GM12892 (cell line): ENCODE measurements around the gene SMIM41.

Experiments used
- DNase-seq: peaks from one replicate; pipeline ENCODE4 v3.0.0; 2011; ENCODE audit not compliant: insufficient read length
- FAIRE-seq: peaks from 2 replicates; lab custom pipeline; 2011; peaks lifted over from hg19 to GRCh38; lab: Jason Lieb, UNC
- POLR2A ChIP-seq: IDR thresholded peaks from 2 replicates; pipeline ENCODE4 v1.6.1; 2011; ENCODE audit warnings: low read depth, low read length, control low read depth
- POLR2AphosphoS5 ChIP-seq: IDR thresholded peaks from 2 replicates; pipeline ENCODE4 v1.6.1; 2011; ENCODE audit warnings: low read depth, low read length, control low read depth
- TAF1 ChIP-seq: IDR thresholded peaks from 2 replicates; pipeline ENCODE4 v1.6.1; 2011; ENCODE audit warnings: low read depth, mild to moderate bottlenecking, control low read depth, low read length, borderline replicate concordance

Gene SMIM41

DNA sequence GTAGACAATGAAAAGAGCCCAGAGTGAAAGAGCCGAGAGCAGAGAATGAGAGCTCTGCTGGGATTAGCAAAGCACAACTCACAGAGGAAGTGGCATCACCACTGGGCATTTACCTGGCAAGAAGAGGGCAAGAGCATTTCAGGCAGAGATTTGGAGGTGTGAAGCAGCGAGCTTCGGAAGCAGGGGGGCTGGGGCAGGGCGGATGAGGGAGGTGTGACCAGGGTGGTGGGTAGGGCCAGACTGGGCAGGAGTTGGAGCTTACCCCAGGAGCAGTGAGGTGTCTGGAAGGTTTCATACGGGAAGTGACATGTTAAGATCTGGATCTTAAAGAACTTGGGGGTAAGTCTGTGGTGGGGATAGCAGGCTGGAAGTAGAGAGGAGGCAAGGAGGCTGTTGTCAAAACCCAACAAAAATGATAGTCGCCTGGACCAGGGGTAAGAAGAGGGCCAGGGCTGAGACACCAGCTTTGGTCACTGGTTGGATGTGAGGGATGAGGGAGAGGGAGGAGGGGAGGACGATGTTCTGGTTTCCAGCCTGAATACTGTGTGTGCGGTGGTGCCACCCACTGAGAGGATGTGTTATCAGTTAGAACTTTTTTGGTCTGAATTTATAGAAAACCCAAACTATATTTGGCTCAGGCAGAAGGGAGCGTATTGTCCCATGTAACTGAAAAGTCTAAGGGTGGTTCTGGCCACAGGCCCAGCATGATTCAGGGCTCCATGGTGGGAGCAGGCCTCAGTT lies 5.2 kb downstream of the SMIM41 start:
- DNase-seq (no peak), FAIRE-seq (no peak)
- TF ChIP-seq TAF1: no peak
- TF ChIP-seq POLR2AphosphoS5: no peak
- TF ChIP-seq POLR2A: no peak

GRCh38 chr12:52085682-52086180 lies 6.2 kb downstream of the SMIM41 start:
- DNase-seq: no peak
- FAIRE-seq: no peak
- no peak for TF ChIP-seq POLR2A
- no peak for TF ChIP-seq POLR2AphosphoS5
- TF ChIP-seq TAF1: no peak

DNA sequence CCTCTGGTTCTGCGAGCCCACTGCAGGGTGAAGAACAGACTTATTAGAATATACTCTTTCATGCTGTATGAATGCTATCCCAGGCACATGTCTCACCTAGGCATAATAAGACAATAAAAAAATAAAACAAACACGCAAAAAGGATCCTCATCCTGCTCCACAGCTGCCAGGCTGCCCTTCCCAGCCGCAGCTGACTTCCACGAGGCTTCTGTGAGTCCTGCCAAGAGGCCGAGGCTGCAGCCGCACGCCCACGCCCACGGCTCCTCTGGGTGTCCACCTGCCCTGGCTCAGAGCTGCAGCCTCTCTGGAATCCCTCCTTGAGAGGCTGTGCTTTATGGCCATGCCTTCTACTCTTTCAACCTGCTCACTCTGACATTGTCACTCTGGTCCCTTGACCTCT lies 6.9 kb downstream of the SMIM41 start:
- no peak for FAIRE-seq

GRCh38 chr12:52086944-52087835 lies 7.7 kb downstream of the SMIM41 start:
- DNase-seq (no peak), FAIRE-seq (no peak)
- TF ChIP-seq TAF1 (no peak), POLR2AphosphoS5 (no peak), POLR2A (no peak)

More for the DNA sequence above, 6.9 kb downstream of the SMIM41 start:
- DNase-seq: no peak
- TF ChIP-seq POLR2AphosphoS5: no peak
- TF ChIP-seq POLR2A: no peak
- TF ChIP-seq TAF1: no peak

DNA sequence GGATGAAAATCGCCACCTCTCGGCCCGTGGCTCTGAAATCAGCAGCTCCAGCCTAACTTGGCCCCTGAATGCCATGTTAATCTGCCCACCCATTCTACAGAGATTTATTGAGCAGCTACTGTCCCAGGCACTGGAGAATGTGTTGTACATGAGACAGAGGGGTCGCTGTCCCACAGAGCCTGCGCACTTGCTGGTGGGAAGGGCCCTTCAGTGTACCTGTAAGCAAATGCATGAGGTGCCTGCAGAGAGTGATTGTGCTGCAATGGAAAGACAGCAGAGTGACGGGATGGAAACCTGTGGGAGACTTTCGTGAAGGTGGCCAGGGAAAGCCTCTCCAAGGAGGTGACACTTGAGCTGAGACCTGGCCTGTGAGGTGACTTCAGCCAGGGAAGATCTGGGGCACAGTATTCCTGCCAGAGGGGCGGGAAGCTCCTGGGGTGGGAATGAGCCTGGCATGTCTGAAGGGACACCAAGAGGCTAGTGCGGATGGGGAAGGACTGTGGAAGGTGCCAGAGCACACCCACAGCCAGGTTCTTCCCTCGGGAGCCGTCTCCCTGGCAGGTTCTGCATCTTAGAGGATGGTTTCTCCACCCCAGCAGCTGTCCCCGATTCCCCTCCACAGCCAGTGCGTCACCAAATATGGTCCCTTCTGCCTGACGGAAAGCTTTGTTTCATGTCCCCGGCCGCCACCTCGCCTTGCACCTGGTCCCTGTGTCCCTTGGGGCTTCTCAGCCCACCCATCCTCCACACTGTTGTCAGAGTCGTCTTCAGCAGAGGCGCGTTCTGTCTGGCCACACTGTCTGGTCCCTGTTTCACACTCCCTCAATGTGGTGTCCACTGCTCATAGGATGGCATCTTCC lies 8.7 kb downstream of the SMIM41 start:
- no peak for TF ChIP-seq POLR2A
- TF ChIP-seq POLR2AphosphoS5: no peak
- no peak for TF ChIP-seq TAF1
- DNase-seq (no peak), FAIRE-seq (no peak)

DNA sequence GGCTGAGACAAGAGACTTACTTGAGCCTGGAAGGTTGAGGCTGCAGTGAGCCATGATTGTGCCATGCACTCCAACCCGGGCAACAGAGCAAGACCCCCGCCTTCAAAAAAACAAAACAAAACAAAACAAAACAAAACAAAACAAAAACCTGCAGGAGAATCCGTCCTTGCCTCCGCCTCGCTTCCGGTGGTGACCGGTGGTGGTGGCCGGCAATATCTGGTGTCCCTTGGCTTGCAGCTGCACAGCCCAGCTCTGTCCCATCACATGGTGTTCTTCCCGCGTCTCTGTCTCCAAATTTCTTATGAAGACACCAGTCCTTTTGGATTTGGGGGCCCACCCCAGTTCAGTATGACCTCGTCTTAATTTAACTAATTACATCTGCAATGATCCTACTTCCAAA lies 10.0 kb downstream of the SMIM41 start:
- FAIRE-seq: no peak
- DNase-seq: no peak
- TF ChIP-seq TAF1 (no peak), POLR2AphosphoS5 (no peak), POLR2A (no peak)

- TF ChIP-seq POLR2AphosphoS5 (no peak), TAF1 (no peak), POLR2A (no peak)
- no peak for FAIRE-seq
- no peak for DNase-seq
These were observed 10.8 kb downstream of the SMIM41 start for GRCh38 chr12:52090291-52090690.

DNA sequence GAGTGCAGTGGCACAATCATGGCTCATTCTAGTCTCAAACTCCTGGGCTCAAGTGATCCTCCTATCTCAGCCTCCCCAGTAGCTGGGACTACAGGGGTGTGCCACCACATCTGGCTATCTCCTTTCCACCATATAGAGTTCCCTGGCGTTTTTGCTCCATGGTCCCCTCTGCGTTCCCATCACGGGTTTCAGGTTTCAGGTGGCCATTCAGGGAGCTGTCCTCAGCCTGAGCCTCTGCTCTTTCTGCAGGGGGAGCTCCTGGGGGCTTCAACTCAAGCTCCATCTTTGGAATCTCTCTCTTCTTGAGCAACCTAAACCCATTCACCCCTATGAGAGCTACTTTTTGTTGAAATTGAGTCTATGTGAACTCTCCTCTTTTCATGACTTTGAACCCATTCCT lies 11.6 kb downstream of the SMIM41 start:
- DNase-seq: no peak
- FAIRE-seq: no peak
- TF ChIP-seq POLR2A (no peak), POLR2AphosphoS5 (no peak), TAF1 (no peak)

GRCh38 chr12:52091869-52092268 lies 12.4 kb downstream of the SMIM41 start:
- DNase-seq: no peak

GRCh38 chr12:52093346-52093745 lies 13.8 kb downstream of the SMIM41 start:
- DNase-seq (no peak), FAIRE-seq (no peak)
- TF ChIP-seq POLR2AphosphoS5 (no peak), POLR2A (no peak), TAF1 (no peak)

More at GRCh38 chr12:52091869-52092268, 12.4 kb downstream of the SMIM41 start:
- FAIRE-seq: no peak
- TF ChIP-seq POLR2A: no peak
- no peak for TF ChIP-seq POLR2AphosphoS5
- no peak for TF ChIP-seq TAF1

DNA sequence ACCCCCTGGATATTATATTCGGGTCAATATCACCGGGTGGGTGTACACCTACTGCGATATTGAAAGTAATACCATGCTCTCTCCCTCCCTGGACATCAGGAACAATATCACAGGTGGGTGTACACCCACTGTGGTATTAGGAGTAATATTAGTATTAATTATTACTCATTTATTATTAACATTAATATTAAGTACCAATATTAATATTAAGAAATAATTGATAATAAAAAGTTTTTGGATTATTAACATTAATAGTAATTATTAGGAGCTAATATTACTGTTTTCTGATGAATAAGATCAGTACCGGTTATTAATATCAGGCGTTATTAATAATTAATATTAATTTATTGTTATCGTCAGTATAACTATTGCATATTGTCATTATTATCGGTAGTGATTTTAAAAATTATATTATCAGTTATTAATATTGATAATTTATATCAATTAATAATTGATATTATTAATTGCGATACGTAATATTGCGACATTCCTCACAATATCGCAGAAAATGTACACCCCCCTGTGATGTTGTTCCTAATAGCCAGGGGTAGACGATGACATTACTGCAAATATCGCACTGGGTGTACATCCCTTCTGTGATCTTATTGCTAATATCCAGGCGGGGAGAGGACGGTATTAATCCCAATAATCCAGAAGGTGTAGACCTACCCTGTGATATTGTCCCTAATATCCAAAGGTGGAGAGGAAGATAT lies 17.0 kb downstream of the SMIM41 start:
- TF ChIP-seq TAF1 (no peak), POLR2AphosphoS5 (no peak), POLR2A (no peak)
- DNase-seq: no peak
- no peak for FAIRE-seq
